Ishikawa (cell line): ENCODE data around the gene GALNT10.

Experiments
- CEBPB ChIP-seq: IDR thresholded peaks from 2 replicates; pipeline ENCODE4 v1.6.1; 2012
- CREB1 ChIP-seq: IDR thresholded peaks from 2 replicates; pipeline ENCODE4 v1.6.1; 2012; ENCODE audit warnings: low read depth
- EGR1 ChIP-seq: IDR thresholded peaks from 2 replicates; pipeline ENCODE4 v1.6.1; 2012
- EP300 ChIP-seq: IDR thresholded peaks from 2 replicates; pipeline ENCODE4 v1.6.1; 2012; ENCODE audit warnings: borderline replicate concordance
- FOXM1 ChIP-seq: IDR thresholded peaks from 2 replicates; pipeline ENCODE4 v1.6.1; 2012; ENCODE audit warnings: low read depth, borderline replicate concordance
- MAX ChIP-seq: IDR thresholded peaks from 2 replicates; pipeline ENCODE4 v1.6.1; 2012
- NFIC ChIP-seq: IDR thresholded peaks from 2 replicates; pipeline ENCODE4 v1.6.1; 2012
- RAD21 ChIP-seq: IDR thresholded peaks from 2 replicates; pipeline ENCODE4 v1.6.1; 2012; ENCODE audit warnings: low read depth
- TAF1 ChIP-seq: IDR thresholded peaks from 2 replicates; pipeline ENCODE4 v1.6.1; 2012; ENCODE audit warnings: low read depth, mild to moderate bottlenecking
- TCF12 ChIP-seq: IDR thresholded peaks from 2 replicates; pipeline ENCODE4 v1.6.1; 2012; ENCODE audit warnings: low read depth
- TEAD4 ChIP-seq: IDR thresholded peaks from 2 replicates; pipeline ENCODE4 v1.6.1; 2012
- YY1 ChIP-seq: IDR thresholded peaks from 2 replicates; pipeline ENCODE4 v1.6.1; 2012; ENCODE audit warnings: low read depth
- ZBTB7A ChIP-seq: IDR thresholded peaks from 2 replicates; pipeline ENCODE4 v1.6.1; 2012; ENCODE audit warnings: low read depth
- TF ChIP-seq, protein P1 (sequence below): IDR thresholded peaks from 2 replicates; pipeline ENCODE4 v1.6.1; 2012; ENCODE audit warnings: low read depth, mild to moderate bottlenecking
- TF ChIP-seq, protein P2 (sequence below): IDR thresholded peaks from 2 replicates; pipeline ENCODE4 v1.6.1; 2012

GALNT10 gene

DNA sequence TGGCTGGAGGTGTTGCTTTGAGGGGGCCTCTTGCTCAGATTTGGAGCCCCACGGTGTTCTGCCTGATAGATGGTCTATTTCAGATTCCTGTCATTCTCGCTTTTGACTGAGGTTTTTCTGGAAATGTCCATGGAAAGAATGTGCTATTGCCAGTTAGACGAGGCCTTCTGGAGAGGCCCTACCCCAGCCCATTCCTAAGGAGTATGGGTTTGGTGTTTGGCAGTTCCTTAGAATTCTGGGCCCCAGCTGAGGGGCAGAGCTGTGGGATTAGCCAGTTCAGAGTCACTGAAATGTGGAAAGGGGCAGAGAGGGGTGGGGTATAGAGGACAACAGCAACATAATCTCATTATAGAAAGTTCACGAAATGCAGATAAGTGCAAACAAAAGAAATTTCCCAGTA lies 50.5 kb downstream of the GALNT10 start:
- TF ChIP-seq CEBPB (no peak), ZBTB7A (no peak), TAF1 (no peak), YY1 (no peak), NFIC (no peak), TCF12 (no peak), RAD21 (no peak), EGR1 (no peak), EP300 (no peak), TEAD4 (no peak), FOXM1 (no peak), CREB1 (no peak), MAX (no peak)
- TF ChIP-seq, protein P1, sequence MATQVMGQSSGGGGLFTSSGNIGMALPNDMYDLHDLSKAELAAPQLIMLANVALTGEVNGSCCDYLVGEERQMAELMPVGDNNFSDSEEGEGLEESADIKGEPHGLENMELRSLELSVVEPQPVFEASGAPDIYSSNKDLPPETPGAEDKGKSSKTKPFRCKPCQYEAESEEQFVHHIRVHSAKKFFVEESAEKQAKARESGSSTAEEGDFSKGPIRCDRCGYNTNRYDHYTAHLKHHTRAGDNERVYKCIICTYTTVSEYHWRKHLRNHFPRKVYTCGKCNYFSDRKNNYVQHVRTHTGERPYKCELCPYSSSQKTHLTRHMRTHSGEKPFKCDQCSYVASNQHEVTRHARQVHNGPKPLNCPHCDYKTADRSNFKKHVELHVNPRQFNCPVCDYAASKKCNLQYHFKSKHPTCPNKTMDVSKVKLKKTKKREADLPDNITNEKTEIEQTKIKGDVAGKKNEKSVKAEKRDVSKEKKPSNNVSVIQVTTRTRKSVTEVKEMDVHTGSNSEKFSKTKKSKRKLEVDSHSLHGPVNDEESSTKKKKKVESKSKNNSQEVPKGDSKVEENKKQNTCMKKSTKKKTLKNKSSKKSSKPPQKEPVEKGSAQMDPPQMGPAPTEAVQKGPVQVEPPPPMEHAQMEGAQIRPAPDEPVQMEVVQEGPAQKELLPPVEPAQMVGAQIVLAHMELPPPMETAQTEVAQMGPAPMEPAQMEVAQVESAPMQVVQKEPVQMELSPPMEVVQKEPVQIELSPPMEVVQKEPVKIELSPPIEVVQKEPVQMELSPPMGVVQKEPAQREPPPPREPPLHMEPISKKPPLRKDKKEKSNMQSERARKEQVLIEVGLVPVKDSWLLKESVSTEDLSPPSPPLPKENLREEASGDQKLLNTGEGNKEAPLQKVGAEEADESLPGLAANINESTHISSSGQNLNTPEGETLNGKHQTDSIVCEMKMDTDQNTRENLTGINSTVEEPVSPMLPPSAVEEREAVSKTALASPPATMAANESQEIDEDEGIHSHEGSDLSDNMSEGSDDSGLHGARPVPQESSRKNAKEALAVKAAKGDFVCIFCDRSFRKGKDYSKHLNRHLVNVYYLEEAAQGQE: no peak
- TF ChIP-seq, protein P2, sequence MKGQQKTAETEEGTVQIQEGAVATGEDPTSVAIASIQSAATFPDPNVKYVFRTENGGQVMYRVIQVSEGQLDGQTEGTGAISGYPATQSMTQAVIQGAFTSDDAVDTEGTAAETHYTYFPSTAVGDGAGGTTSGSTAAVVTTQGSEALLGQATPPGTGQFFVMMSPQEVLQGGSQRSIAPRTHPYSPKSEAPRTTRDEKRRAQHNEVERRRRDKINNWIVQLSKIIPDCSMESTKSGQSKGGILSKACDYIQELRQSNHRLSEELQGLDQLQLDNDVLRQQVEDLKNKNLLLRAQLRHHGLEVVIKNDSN: no peak

GRCh38 chr5:154242442-154242841 lies 51.9 kb downstream of the GALNT10 start:
- TF ChIP-seq TAF1: no peak

GRCh38 chr5:154242964-154243376 lies 52.4 kb downstream of the GALNT10 start:
- no peak for TF ChIP-seq CEBPB
- TF ChIP-seq FOXM1: no peak
- TF ChIP-seq YY1: no peak
- TF ChIP-seq, protein P1: no peak
- no peak for TF ChIP-seq TEAD4
- TF ChIP-seq CREB1: no peak
- no peak for TF ChIP-seq MAX
- no peak for TF ChIP-seq RAD21
- TF ChIP-seq TCF12: no peak
- no peak for TF ChIP-seq EGR1
- TF ChIP-seq, protein P2: no peak
- TF ChIP-seq EP300: no peak
- TF ChIP-seq ZBTB7A: no peak

DNA sequence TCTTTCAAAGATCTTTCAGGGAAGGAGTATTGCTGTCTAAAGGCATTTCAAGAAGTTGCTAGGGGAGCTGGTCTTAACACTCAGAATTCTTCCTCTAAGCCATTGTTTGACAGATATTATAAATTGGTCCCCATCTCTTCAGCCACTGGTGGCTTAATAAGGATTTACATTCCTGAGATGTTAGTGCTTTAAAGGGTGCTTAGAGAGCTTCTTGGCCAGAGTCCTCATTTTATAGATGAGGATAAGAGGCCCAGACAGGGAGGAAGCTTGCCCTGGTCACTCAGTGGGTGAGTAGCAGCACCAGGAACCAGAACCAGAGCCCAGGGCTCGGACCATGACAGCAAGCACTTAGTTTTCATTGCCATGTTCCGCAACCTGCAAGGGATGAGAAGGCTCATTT lies 53.2 kb downstream of the GALNT10 start:
- TF ChIP-seq RAD21 (no peak), ZBTB7A (no peak), EGR1 (no peak), YY1 (no peak), CEBPB (no peak), EP300 (no peak), TEAD4 (no peak), NFIC (no peak), TAF1 (no peak), CREB1 (no peak), TCF12 (no peak), FOXM1 (no peak), MAX (no peak)
- TF ChIP-seq, protein P2: no peak
- TF ChIP-seq, protein P1: no peak
